Fibroblast of the aortic adventitia (primary cell): ENCODE data around the gene GLT1D1. TPM values are rescaled to one million over a fixed set of nuclear protein-coding genes. Genes with fewer than 3 reads are reported as not detected.

ENCODE experiments used
- DNase-seq: peaks from one replicate; pipeline ENCODE4 v3.0.0-alpha.2; 2010; ENCODE audit warnings: low read depth
- H3K4me3 ChIP-seq: 2 replicates; pipeline ENCODE4 v1.5.1; 2011; ENCODE audit warnings: low read depth, mild to moderate bottlenecking, control low read depth, low read length, moderate library complexity
- CTCF ChIP-seq: IDR thresholded peaks from 2 replicates; pipeline ENCODE4 v1.5.1; 2011; ENCODE audit warnings: mild to moderate bottlenecking, low read length, control low read depth, inconsistent platforms; ENCODE audit not compliant: insufficient read depth
- total RNA-seq: library from RNA; depleted of rRNA; stranded (reverse); fragments of >200 nt; gene quantifications from 2 replicates; pipeline ENCODE4 v1.2.3, GENCODE V29; 2012; ENCODE audit warnings: low replicate concordance

The GLT1D1 gene
- total RNA-seq, 1 donor = not detected

- no peak for TF ChIP-seq CTCF
- DNase-seq = no peak
- H3K4me3 ChIP-seq = no peak overlapping the region
Measured at GRCh38 chr12:128867466-128867865, 14.2 kb downstream of the GLT1D1 start.

- TF ChIP-seq CTCF = no peak
- no peak overlapping the region for H3K4me3 ChIP-seq
- DNase-seq = no peak
Measured at GRCh38 chr12:128871516-128871892, 18.2 kb downstream of the GLT1D1 start.

- H3K4me3 ChIP-seq = no peak overlapping the region
- no peak for TF ChIP-seq CTCF
- DNase-seq = no peak
Measured at GRCh38 chr12:128872303-128872702, 19.0 kb downstream of the GLT1D1 start.

- DNase-seq = no peak
- H3K4me3 ChIP-seq = no peak overlapping the region
- no peak for TF ChIP-seq CTCF
Measured at GRCh38 chr12:128876559-128876958, 23.3 kb downstream of the GLT1D1 start.

- H3K4me3 ChIP-seq = no peak overlapping the region
- TF ChIP-seq CTCF = no peak
- no peak for DNase-seq
Measured at GRCh38 chr12:128879898-128880764, 26.9 kb downstream of the GLT1D1 start.

GRCh38 chr12:128891856-128892255 lies 38.6 kb downstream of the GLT1D1 start:
- no peak overlapping the region for H3K4me3 ChIP-seq
- no peak for TF ChIP-seq CTCF
- no peak for DNase-seq
